ENCODE results near the gene CHRNA9. TPM values are rescaled to one million over a fixed set of nuclear protein-coding genes. Genes with fewer than 3 reads are reported as not detected.

The CHRNA9 gene
- total RNA-seq, 2 donors from 2014 or later: 0.90 TPM; not detected in 1

DNA sequence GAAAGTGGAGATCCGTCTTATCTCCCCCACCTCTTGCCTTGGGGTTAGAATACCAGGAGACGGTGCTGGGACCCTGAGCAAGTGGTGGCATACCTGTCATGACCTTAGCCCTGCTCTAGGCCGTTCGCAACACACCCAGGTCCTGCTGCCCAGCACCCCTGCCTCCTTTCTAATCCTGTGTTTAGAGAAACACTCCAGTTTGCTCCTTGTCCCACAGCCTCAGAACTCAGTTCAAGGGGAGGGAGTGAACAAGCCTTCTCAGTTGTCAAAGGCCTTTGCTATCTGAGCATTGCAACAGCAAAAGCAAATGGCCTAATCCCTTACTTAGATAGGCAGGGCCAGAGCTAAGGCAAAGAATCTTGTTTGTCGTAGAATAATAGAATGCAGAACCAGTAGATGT is 67.9 kb downstream of the CHRNA9 start:
- Histone ChIP-seq H3K27ac (ENCODE audit: low read depth, low read length) (no peak overlapping the region), H3K4me3 (ENCODE audit: low read length) (peak overlapping the region; percentile 5), H3K27me3 (ENCODE audit: control insufficient read depth, insufficient read depth, low read length, poor library complexity, severe bottlenecking) (no peaks in the 10 kb centered on the region), H3K36me3 (ENCODE audit: control insufficient read depth, insufficient read depth, low read length) (no peaks in the 10 kb centered on the region), H3K9me3 (ENCODE audit: control insufficient read depth, low read length) (peaks cover 19% of the 10 kb centered on the region), H3K9ac (ENCODE audit: extremely low read depth, low read length, poor library complexity, severe bottlenecking) (no peak overlapping the region), H3K4me1 (ENCODE audit: control insufficient read depth, insufficient read depth, low read length) (peaks cover 10% of the 10 kb centered on the region)
- Mint-ChIP-seq H3K36me3 (ENCODE audit: low read depth) (peaks cover 3% of the 10 kb centered on the region), H3K9me3 (peaks cover 23% of the 10 kb centered on the region), H3K4me3 (no peak overlapping the region), H3K4me1 (peaks cover 19% of the 10 kb centered on the region), H3K27ac (no peak overlapping the region), H3K27me3 (ENCODE audit: insufficient read depth) (no peaks in the 10 kb centered on the region)
- DNase-seq: no peak
- TF ChIP-seq, protein P1, sequence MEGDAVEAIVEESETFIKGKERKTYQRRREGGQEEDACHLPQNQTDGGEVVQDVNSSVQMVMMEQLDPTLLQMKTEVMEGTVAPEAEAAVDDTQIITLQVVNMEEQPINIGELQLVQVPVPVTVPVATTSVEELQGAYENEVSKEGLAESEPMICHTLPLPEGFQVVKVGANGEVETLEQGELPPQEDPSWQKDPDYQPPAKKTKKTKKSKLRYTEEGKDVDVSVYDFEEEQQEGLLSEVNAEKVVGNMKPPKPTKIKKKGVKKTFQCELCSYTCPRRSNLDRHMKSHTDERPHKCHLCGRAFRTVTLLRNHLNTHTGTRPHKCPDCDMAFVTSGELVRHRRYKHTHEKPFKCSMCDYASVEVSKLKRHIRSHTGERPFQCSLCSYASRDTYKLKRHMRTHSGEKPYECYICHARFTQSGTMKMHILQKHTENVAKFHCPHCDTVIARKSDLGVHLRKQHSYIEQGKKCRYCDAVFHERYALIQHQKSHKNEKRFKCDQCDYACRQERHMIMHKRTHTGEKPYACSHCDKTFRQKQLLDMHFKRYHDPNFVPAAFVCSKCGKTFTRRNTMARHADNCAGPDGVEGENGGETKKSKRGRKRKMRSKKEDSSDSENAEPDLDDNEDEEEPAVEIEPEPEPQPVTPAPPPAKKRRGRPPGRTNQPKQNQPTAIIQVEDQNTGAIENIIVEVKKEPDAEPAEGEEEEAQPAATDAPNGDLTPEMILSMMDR (conservative IDR thresholded peaks at IDR 0.05): no peak
- 83 to 88% methylated on average over 3 to 5 of the region's 5 CpGs for WGBS, 2 experiments (ENCODE audit: insufficient coverage in 1 of 2, insufficient read length in 1 of 2)

Other genes with a start within 250 kb of the CHRNA9 start
- 1 to 10 TPM; 2.9 to 9.4 TPM for gene RHOH, start 138.3 kb upstream of the CHRNA9 start, total RNA-seq

Measured in endodermal cell (in vitro differentiated cells).